NCI-H510A (cell line): ENCODE measurements around the gene OR4D2.

ENCODE experiments used
- DNase-seq: peaks from one replicate; lab custom pipeline; 2025; lab: John Stamatoyannopoulos, UW

OR4D2 gene

DNA sequence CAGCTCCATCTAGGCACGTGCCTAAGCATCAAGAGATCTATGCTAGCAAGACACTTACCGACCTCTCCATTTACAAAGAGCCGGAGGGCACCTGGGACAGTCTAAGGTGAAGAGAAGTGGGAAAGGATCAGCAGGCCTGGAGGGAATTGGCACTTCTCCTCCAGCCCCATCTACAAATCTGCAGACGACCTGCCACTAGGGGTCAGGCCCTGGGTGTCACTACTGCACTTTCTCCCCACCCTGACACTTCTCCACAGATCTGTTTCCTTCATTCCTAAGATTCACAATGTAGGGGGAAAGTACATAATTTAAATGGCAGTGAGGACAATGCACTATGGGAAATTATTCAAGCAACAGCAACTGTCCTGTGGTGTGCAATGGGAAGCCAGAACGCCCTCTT, 44.1 kb downstream of the OR4D2 start:
- DNase-seq: no peak

DNA sequence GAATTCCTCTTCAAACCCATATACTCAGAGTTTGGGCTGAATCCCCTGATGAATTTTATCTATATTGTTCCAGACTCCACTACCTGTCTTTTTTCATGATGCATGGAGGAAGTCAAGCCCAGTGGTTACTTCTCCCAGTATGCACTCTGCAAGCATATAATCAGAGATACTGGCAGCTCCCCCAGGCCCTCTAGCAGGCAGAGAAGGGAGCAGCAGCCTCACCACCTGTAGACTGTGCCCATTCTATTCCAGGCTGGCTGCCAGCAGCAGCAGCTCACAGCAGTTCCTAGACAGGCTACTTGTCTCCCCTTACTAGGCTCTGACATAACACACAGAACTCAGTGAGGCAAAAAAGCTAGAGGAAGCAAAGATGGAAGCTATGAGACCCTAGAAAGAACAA, 48.9 kb downstream of the OR4D2 start:
- DNase-seq: no peak

DNA sequence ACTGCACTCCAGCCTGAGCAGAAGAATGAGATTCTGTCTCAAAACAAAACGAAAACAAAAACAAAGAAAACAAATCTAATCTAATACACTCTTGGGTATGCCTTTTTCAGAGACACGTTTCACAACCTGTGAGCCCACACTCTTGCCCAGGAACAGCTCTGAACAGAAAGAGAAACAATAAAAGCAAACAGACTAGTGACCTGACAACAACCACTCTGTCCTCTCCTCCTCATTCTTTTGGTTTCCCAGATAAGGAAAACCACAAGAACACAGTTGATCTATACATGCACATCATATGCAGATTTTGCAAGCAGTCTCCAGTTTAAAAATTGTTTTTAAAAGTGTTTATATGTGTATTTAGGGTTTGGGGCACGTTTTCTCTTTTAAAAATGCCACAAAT, 51.0 kb downstream of the OR4D2 start:
- no peak for DNase-seq

DNA sequence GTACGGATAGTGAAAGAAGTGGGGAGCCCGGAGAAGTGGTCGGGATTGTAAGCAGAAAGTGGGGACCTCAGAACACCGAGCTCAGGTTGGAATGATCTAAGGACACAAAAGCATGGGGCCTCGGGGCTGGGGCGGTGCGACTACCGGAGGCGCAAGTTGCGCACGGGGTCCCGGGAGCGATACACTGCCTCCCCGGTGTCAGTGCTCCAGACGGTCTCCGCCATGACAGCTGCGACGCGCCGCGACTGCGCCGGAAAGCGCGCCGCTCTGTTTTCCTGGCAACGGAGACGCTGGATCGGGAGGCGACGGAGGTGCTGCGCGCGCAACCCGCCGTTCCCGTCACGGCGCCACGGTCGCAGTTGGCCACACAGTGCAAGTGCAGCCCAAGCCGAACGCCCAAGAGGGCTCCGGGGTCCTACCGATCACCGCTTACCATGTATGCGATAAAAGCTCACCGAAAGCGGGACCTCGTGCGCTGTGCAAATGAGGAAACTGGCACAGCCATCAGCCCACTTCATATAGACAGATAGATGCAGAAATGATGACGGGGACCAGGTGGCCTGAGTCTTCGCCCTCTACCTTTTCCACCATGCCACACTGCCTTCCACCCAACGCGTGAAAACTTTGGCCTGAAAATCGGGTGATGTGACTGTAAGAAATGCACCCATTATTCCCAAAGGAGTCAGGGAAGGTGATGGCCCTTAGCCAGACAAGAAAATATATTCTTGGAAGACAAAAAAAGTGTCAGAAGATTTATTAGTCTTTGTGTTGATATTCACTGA, 52.4 kb downstream of the OR4D2 start, which contains the start of gene MKS1:
TSS of gene MKS1 (minus strand) at position 249 of the 782 bp plus-strand sequence. CDS start at position 224, 25 bp downstream.
- peak; percentile 94 for DNase-seq

DNA sequence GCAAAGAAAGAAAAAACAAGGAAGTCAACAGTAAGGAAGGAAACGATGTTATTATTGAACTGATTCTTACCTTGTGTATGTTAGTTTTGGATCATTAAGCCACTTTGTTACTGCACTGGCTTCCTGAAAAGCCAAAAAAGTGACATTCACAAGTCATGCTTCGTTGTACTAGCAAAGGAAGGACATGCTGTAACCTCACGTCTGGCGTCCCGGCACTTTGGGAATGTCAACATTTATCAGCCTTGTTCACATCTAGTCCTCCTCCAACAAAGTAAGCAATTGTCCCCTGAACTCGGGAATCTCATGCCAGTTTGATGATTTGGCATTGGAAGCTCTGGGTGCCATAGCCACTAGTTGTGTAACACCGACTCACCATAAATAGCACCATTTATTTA, 53.0 kb downstream of the OR4D2 start:
- no peak for DNase-seq
